A673 (cell line): ENCODE measurements around the gene DIP2C. TPM values are rescaled to one million over a fixed set of nuclear protein-coding genes. Genes with fewer than 3 reads are reported as not detected.

Experiments used
- BruUV-seq: library from RNA; stranded (reverse); fragments of 400-500 nt; replicated peaks from 2 replicates; lab custom pipeline; 2021; lab: Mats Ljungman, UMichigan
- CTCF ChIA-PET: fragments of 300-600 bp; sonication (Branson Sonifier 250); formaldehyde crosslinking; loops from one replicate; lab custom pipeline; 2022; ENCODE audit warnings: antibody characterized with exemption; lab: Charles Lee
- POLR2A ChIA-PET: fragments of 300-600 bp; sonication (Branson Sonifier 250); formaldehyde crosslinking; loops from one replicate; lab custom pipeline; 2022; ENCODE audit warnings: antibody characterized with exemption; ENCODE audit not compliant: low non-redundant PET; lab: Charles Lee
- DNase-seq: peaks from one replicate; pipeline ENCODE4 v3.0.0-alpha.2; 2015; ENCODE audit warnings: low spot score
- H3K27ac ChIP-seq: fragments of 200-600 bp; sonication (generic); 2 replicates; pipeline ENCODE4 v1.5.1; 2016; ENCODE audit warnings: mixed run types, low read depth, mild to moderate bottlenecking, mixed read lengths, antibody characterized with exemption, low read length; ENCODE audit not compliant: poor library complexity, severe bottlenecking
- H3K27me3 ChIP-seq: fragments of 200-600 bp; sonication (generic); replicated peaks from 2 replicates; pipeline ENCODE4 v1.6.1; 2017; ENCODE audit warnings: mixed run types, low read depth, mild to moderate bottlenecking, mixed read lengths, antibody characterized with exemption, low read length; ENCODE audit not compliant: insufficient read depth, poor library complexity
- H3K36me3 ChIP-seq: fragments of 200-600 bp; sonication (generic); 2 replicates; pipeline ENCODE4 v1.6.1; 2016; ENCODE audit warnings: mixed run types, mild to moderate bottlenecking, mixed read lengths, antibody characterized with exemption, low read length; ENCODE audit not compliant: insufficient read depth, poor library complexity, severe bottlenecking
- H3K4me1 ChIP-seq: fragments of 200-600 bp; sonication (generic); 2 replicates; pipeline ENCODE4 v1.6.1; 2017; ENCODE audit warnings: mixed run types, mild to moderate bottlenecking, mixed read lengths, antibody characterized with exemption, low read length; ENCODE audit not compliant: insufficient read depth, poor library complexity, severe bottlenecking
- H3K4me3 ChIP-seq: fragments of 200-600 bp; sonication (generic); 2 replicates; pipeline ENCODE4 v1.5.1; 2016; ENCODE audit warnings: low read depth, mixed run types, mild to moderate bottlenecking, mixed read lengths, low read length; ENCODE audit not compliant: poor library complexity, severe bottlenecking
- H3K9me3 ChIP-seq: fragments of 200-600 bp; sonication (generic); 2 replicates; pipeline ENCODE4 v1.6.1; 2016; ENCODE audit warnings: mixed run types, low read depth, mild to moderate bottlenecking, mixed read lengths, antibody characterized with exemption, low read length; ENCODE audit not compliant: poor library complexity, severe bottlenecking
- CTCF ChIP-seq: fragments of 300-800, 200-600 bp; sonication (generic); conservative IDR thresholded peaks from 2 replicates; pipeline ENCODE4 v1.5.1; 2017; ENCODE audit warnings: low read depth, mild to moderate bottlenecking, antibody characterized with exemption, low read length, moderate library complexity, mixed read lengths
- EZH2 ChIP-seq: fragments of 200-600 bp; sonication (generic); IDR thresholded peaks from 2 replicates; pipeline ENCODE4 v1.6.1; 2017; ENCODE audit warnings: borderline replicate concordance, low read depth, mild to moderate bottlenecking, mixed read lengths, antibody characterized with exemption, low read length; ENCODE audit not compliant: poor library complexity, severe bottlenecking
- intact Hi-C: fragments of 100-400 bp; cut with micrococcal nuclease; formaldehyde crosslinking; loops from one replicate; pipeline ENCODE4 v1.10.0; 2022; ENCODE audit not compliant: unreplicated experiment
- total RNA-seq: library from RNA; stranded (reverse); gene quantifications from 2 replicates; pipeline ENCODE4 v1.2.3, GENCODE V29; 2021

Gene DIP2C
- total RNA-seq, 1 experiment from 2014 or later: 13.2 TPM

- POLR2A ChIA-PET: no interaction called here
Observed at GRCh38 chr10:619710-620109, 69.8 kb downstream of the DIP2C start.

GRCh38 chr10:618229-618989 lies 71.1 kb downstream of the DIP2C start:
- POLR2A ChIA-PET: no interaction called here
- BruUV-seq: no TSS peak
- Histone ChIP-seq H3K9me3 (no peaks in the 10 kb centered on the region), H3K4me1 (no peaks in the 10 kb centered on the region), H3K4me3 (no peak overlapping the region), H3K36me3 (no peaks in the 10 kb centered on the region), H3K27me3 (no peaks in the 10 kb centered on the region), H3K27ac (no peak overlapping the region)
- intact Hi-C loops: no loop called here
- no peak for DNase-seq
- CTCF ChIA-PET: no interaction called here
- no peak for TF ChIP-seq EZH2
- TF ChIP-seq CTCF: no peak

More at GRCh38 chr10:619710-620109, 69.8 kb downstream of the DIP2C start:
- Histone ChIP-seq H3K27me3 (no peaks in the 10 kb centered on the region), H3K4me3 (no peak overlapping the region), H3K27ac (no peak overlapping the region), H3K4me1 (no peaks in the 10 kb centered on the region), H3K36me3 (no peaks in the 10 kb centered on the region), H3K9me3 (no peaks in the 10 kb centered on the region)
- CTCF ChIA-PET: no interaction called here
- TF ChIP-seq EZH2 (no peak), CTCF (no peak)
- no peak for DNase-seq
- intact Hi-C loops: no loop called here
- BruUV-seq: no TSS peak

- H3K27me3 ChIP-seq: no peaks in the 10 kb centered on the region
- POLR2A ChIA-PET: no interaction called here
- no peak for TF ChIP-seq CTCF
- TF ChIP-seq EZH2: no peak
- H3K4me3 ChIP-seq: no peak overlapping the region
- DNase-seq: no peak
- no peak overlapping the region for H3K27ac ChIP-seq
- no peaks in the 10 kb centered on the region for H3K36me3 ChIP-seq
- CTCF ChIA-PET: no interaction called here
- H3K4me1 ChIP-seq: no peaks in the 10 kb centered on the region
- intact Hi-C loops: no loop called here
- no peaks in the 10 kb centered on the region for H3K9me3 ChIP-seq
- BruUV-seq: no TSS peak
Observed at GRCh38 chr10:617471-617870, 72.0 kb downstream of the DIP2C start.
